ENCODE measurements around the gene KCNQ2. TPM values are rescaled to one million over a fixed set of nuclear protein-coding genes. Genes with fewer than 3 reads are reported as not detected.

Gene KCNQ2
- polyA plus RNA-seq, 4 donors = 4.9 to 9.0 (median 5.1) TPM

- no peak for DNase-seq (ENCODE audit: low read depth in 4 of 4, low spot score in 3 of 4)
Observed at GRCh38 chr20:63421913-63422312, 50.5 kb downstream of the KCNQ2 start.

GRCh38 chr20:63421094-63421692, 51.3 kb downstream of the KCNQ2 start:
- no peak for DNase-seq (ENCODE audit: low read depth in 4 of 4, low spot score in 3 of 4)

GRCh38 chr20:63420359-63421093, 51.9 kb downstream of the KCNQ2 start:
- no peak for DNase-seq (ENCODE audit: low read depth in 4 of 4, low spot score in 3 of 4)

GRCh38 chr20:63419299-63419698, 53.2 kb downstream of the KCNQ2 start:
- DNase-seq (ENCODE audit: low read depth in 4 of 4, low spot score in 3 of 4) = no peak

GRCh38 chr20:63418617-63419016, 53.8 kb downstream of the KCNQ2 start:
- DNase-seq (ENCODE audit: low read depth in 4 of 4, low spot score in 3 of 4) = no peak

- DNase-seq (ENCODE audit: low read depth in 4 of 4, low spot score in 3 of 4) = no peak
Observed at GRCh38 chr20:63417738-63418120, 54.7 kb downstream of the KCNQ2 start.

- DNase-seq (ENCODE audit: low read depth in 4 of 4, low spot score in 3 of 4) = no peak
Observed at GRCh38 chr20:63417097-63417737, 55.2 kb downstream of the KCNQ2 start.

- no peak for DNase-seq (ENCODE audit: low read depth in 4 of 4, low spot score in 3 of 4)
Observed at GRCh38 chr20:63416631-63417030, 55.8 kb downstream of the KCNQ2 start.

GRCh38 chr20:63415647-63416391, 56.6 kb downstream of the KCNQ2 start:
- DNase-seq (ENCODE audit: low read depth in 4 of 4, low spot score in 3 of 4) = no peak

- no peak for DNase-seq (ENCODE audit: low read depth in 4 of 4, low spot score in 3 of 4)
Observed at GRCh38 chr20:63414720-63415430, 57.6 kb downstream of the KCNQ2 start.

- DNase-seq (ENCODE audit: low read depth in 4 of 4, low spot score in 3 of 4) = no peak
Observed at GRCh38 chr20:63413963-63414684, 58.3 kb downstream of the KCNQ2 start.

- no peak for DNase-seq (ENCODE audit: low read depth in 4 of 4, low spot score in 3 of 4)
Observed at GRCh38 chr20:63413323-63413722, 59.1 kb downstream of the KCNQ2 start.

- no peak for DNase-seq (ENCODE audit: low read depth in 4 of 4, low spot score in 3 of 4)
Observed at GRCh38 chr20:63412889-63413288, 59.6 kb downstream of the KCNQ2 start.

GRCh38 chr20:63411898-63412631, 60.4 kb downstream of the KCNQ2 start:
- no peak for DNase-seq (ENCODE audit: low read depth in 4 of 4, low spot score in 3 of 4)

GRCh38 chr20:63411151-63411897, 61.1 kb downstream of the KCNQ2 start:
- no peak for DNase-seq (ENCODE audit: low read depth in 4 of 4, low spot score in 3 of 4)

GRCh38 chr20:63409834-63410435, 62.5 kb downstream of the KCNQ2 start:
- no peak for DNase-seq (ENCODE audit: low read depth in 4 of 4, low spot score in 3 of 4)

- no peak for DNase-seq (ENCODE audit: low read depth in 4 of 4, low spot score in 3 of 4)
Observed at GRCh38 chr20:63409066-63409833, 63.2 kb downstream of the KCNQ2 start.
